ENCODE data around the gene EIF2S3. TPM values are rescaled to one million over a fixed set of nuclear protein-coding genes. Genes with fewer than 3 reads are reported as not detected.

Gene EIF2S3
- total and polyA plus RNA-seq, 10 of the 15 experiments (the other 5 are each of a cell fraction or from before 2014, with no cell fraction given): 115 to 385 (median 201) TPM

GRCh38 chrX:24090300-24091200 is 35.8 kb downstream of the EIF2S3 start (continued):
- no peak for TF ChIP-seq ELK1 (IDR thresholded peaks at IDR 0.05; ENCODE audit: low read depth, low read length)
- no peak for TF ChIP-seq RCOR1 (conservative IDR thresholded peaks at IDR 0.05; ENCODE audit: low read depth, low read length)

- CTCF ChIA-PET: no interaction called here
- Histone ChIP-seq H3K79me2 (ENCODE audit: control insufficient read depth, insufficient read depth, low read length) (no peaks in the 10 kb centered on the region), H3K9me3 (replicated peaks; ENCODE audit: control insufficient read depth, insufficient read depth, low read length) (no peaks in the 10 kb centered on the region), H2AFZ (ENCODE audit: control insufficient read depth, low read depth, low read length) (no peak overlapping the region), H3K4me3 (no peak overlapping the region), H3K9ac (ENCODE audit: control insufficient read depth, insufficient read depth, low read length) (no peak overlapping the region), H3K4me1 (ENCODE audit: control insufficient read depth, insufficient read depth, low read length) (no peaks in the 10 kb centered on the region), H4K20me1 (ENCODE audit: control insufficient read depth, insufficient read depth) (no peaks in the 10 kb centered on the region), H3K27ac (ENCODE audit: control insufficient read depth, insufficient read depth) (no peak overlapping the region), H3K27me3 (replicated peaks in 1 of 2; ENCODE audit: control insufficient read depth in 2 of 2, insufficient read depth in 2 of 2, low read length in 1 of 2) (no peaks in the 10 kb centered on the region), H3K4me2 (ENCODE audit: control insufficient read depth, insufficient read depth) (no peak overlapping the region), H3K36me3 (ENCODE audit: control insufficient read depth in 2 of 2, insufficient read depth in 2 of 2, low read length in 1 of 2) (no peaks in the 10 kb centered on the region)
- TF ChIP-seq FOXK2 (IDR thresholded peaks at IDR 0.05) (no peak), ZSCAN29 (IDR thresholded peaks at IDR 0.05) (no peak), SIN3A (IDR thresholded peaks at IDR 0.05; ENCODE audit: low read depth, low read length) (no peak), REST (IDR thresholded peaks at IDR 0.05; ENCODE audit: low read depth, low read length) (no peak), BACH1 (IDR thresholded peaks at IDR 0.05; ENCODE audit: borderline replicate concordance) (no peak), LARP7 (IDR thresholded peaks at IDR 0.05) (no peak)
- SMC1A ChIA-PET (ENCODE audit: uncharacterized antibody, unreplicated experiment): no interaction called here
- RAD21 ChIA-PET (ENCODE audit: unreplicated experiment): no interaction called here
- POLR2A ChIA-PET: no interaction called here
- WGBS (ENCODE audit: insufficient coverage, insufficient replicate concordance, low lambda C conversion rate, missing lambda C conversion rate): 98% methylated on average over 12 of the region's 12 CpGs
- intact Hi-C loops (cut with micrococcal nuclease; ENCODE audit: unreplicated experiment) (no loop called here), in situ Hi-C loops (cut with MboI) (no loop called here)
- no TSS peak for BruUV-seq (replicated peaks)
- ATAC-seq (no peak), DNase-seq (ENCODE audit: low read depth, low spot score) (no peak), FAIRE-seq (no peak)
Measured at GRCh38 chrX:24093746-24094145, 39.0 kb downstream of the EIF2S3 start.
